Activated CD4-positive, alpha-beta T cell treated with anti-CD3 and anti-CD28 coated beads, Interleukin-2, amount 10 ng/mL, durations not matched to agents 24 days and 14 days (primary cell): ENCODE data around the gene RAD51B. TPM values are rescaled to one million over a fixed set of nuclear protein-coding genes. Genes with fewer than 3 reads are reported as not detected.
"Not testable (repeated sequence)": the region's sequence is repeated elsewhere in the genome, so short reads cannot be mapped to it uniquely, and the experiment has no call there.

ENCODE experiments used
- DNase-seq: peaks from one replicate; pipeline ENCODE4 v3.0.0; 2022
- H3K27ac Mint-ChIP-seq: one replicate; pipeline ENCODE4 v1.8.0; 2022; ENCODE audit warnings: mild to moderate bottlenecking, mixed read lengths
- H3K27me3 Mint-ChIP-seq: one replicate; pipeline ENCODE4 v1.8.0; 2022; ENCODE audit warnings: mixed read lengths
- H3K36me3 Mint-ChIP-seq: one replicate; pipeline ENCODE4 v1.8.0; 2022; ENCODE audit warnings: low read depth, mild to moderate bottlenecking, mixed read lengths
- H3K4me1 Mint-ChIP-seq: one replicate; pipeline ENCODE4 v1.8.0; 2021; ENCODE audit warnings: mixed read lengths
- H3K4me3 Mint-ChIP-seq: one replicate; pipeline ENCODE4 v1.8.0; 2022; ENCODE audit warnings: mild to moderate bottlenecking, moderate library complexity, mixed read lengths
- H3K9me3 Mint-ChIP-seq: one replicate; pipeline ENCODE4 v1.8.0; 2021; ENCODE audit warnings: mixed read lengths
- intact Hi-C: fragments of 100-400 bp; cut with micrococcal nuclease; formaldehyde crosslinking; loops from one replicate; pipeline ENCODE4 v1.15.1; 2023
- total RNA-seq: library from RNA; stranded (reverse); gene quantifications from 2 replicates; pipeline ENCODE4 v1.2.3, GENCODE V29; 2022

The RAD51B gene
- total RNA-seq, 1 donor from 2014 or later, result 29.3 TPM

GRCh38 chr14:68658943-68659931, 839.7 kb downstream of the RAD51B start:
- peaks cover 9% of the 10 kb centered on the region for H3K9me3 Mint-ChIP-seq
- peaks cover 19% of the 10 kb centered on the region for H3K4me1 Mint-ChIP-seq
- intact Hi-C loops, result no loop called here
- H3K27ac Mint-ChIP-seq, result no peak overlapping the region
- H3K27me3 Mint-ChIP-seq, result peaks cover 4% of the 10 kb centered on the region
- H3K4me3 Mint-ChIP-seq, result no peak overlapping the region
- no peak for DNase-seq
- no peaks in the 10 kb centered on the region for H3K36me3 Mint-ChIP-seq

- Mint-ChIP-seq H3K27ac (no peak overlapping the region), H3K4me1 (peaks cover 30% of the 10 kb centered on the region), H3K36me3 (no peaks in the 10 kb centered on the region), H3K9me3 (peaks cover 19% of the 10 kb centered on the region), H3K27me3 (peaks cover 4% of the 10 kb centered on the region), H3K4me3 (no peak overlapping the region)
- intact Hi-C loops, result loop anchor here (10.0 kb wide), 1 partner anchor 376 kb away; no protein-coding TSS in a partner anchor
- DNase-seq, result no peak
Observed at GRCh38 chr14:68660495-68660894, 840.9 kb downstream of the RAD51B start.

- Mint-ChIP-seq H3K4me1 (peaks cover 34% of the 10 kb centered on the region), H3K27ac (peak overlapping the region; percentile 3), H3K36me3 (no peaks in the 10 kb centered on the region), H3K4me3 (no peak overlapping the region), H3K27me3 (peaks cover 4% of the 10 kb centered on the region), H3K9me3 (peaks cover 24% of the 10 kb centered on the region)
- intact Hi-C loops, result loop anchor here (2.0 to 10.0 kb wide), 2 partner anchors 119 to 377 kb away; no protein-coding TSS in a partner anchor
- no peak for DNase-seq
Observed at GRCh38 chr14:68661226-68662225, 841.9 kb downstream of the RAD51B start.

- peaks cover 36% of the 10 kb centered on the region for H3K4me1 Mint-ChIP-seq
- H3K9me3 Mint-ChIP-seq, result peaks cover 28% of the 10 kb centered on the region
- H3K36me3 Mint-ChIP-seq, result peaks cover 3% of the 10 kb centered on the region
- peaks cover 4% of the 10 kb centered on the region for H3K27me3 Mint-ChIP-seq
- intact Hi-C loops, result loop anchor here (2.0 to 10.0 kb wide), 2 partner anchors 118 to 378 kb away; no protein-coding TSS in a partner anchor
- no peak for DNase-seq
- no peak overlapping the region for H3K4me3 Mint-ChIP-seq
- peak overlapping the region; percentile 18 for H3K27ac Mint-ChIP-seq
Observed at GRCh38 chr14:68662392-68662791, 842.8 kb downstream of the RAD51B start.

GRCh38 chr14:68662826-68663225, 843.2 kb downstream of the RAD51B start:
- DNase-seq, H3K36me3 Mint-ChIP-seq, H3K27me3 Mint-ChIP-seq: not testable (repeated sequence)
- Mint-ChIP-seq H3K9me3 (peaks cover 28% of the 10 kb centered on the region), H3K27ac (peak overlapping the region; percentile 59), H3K4me1 (peaks cover 36% of the 10 kb centered on the region), H3K4me3 (peak overlapping the region; percentile 55)
- intact Hi-C loops, result loop anchor here (1.0 to 10.0 kb wide), 6 partner anchors 22 to 415 kb away; partner anchors contain the start of gene ZFP36L1

- Mint-ChIP-seq H3K4me3 (peak overlapping the region; percentile 55), H3K4me1 (peaks cover 36% of the 10 kb centered on the region), H3K9me3 (peaks cover 28% of the 10 kb centered on the region), H3K27me3 (peaks cover 4% of the 10 kb centered on the region), H3K36me3 (peaks cover 4% of the 10 kb centered on the region), H3K27ac (peak overlapping the region; percentile 59)
- intact Hi-C loops, result loop anchor here (1.0 to 10.0 kb wide), 10 partner anchors 22 to 452 kb away; partner anchors contain the start of gene ZFP36L1
- DNase-seq, result peak; percentile 77
Observed at GRCh38 chr14:68663385-68664076, 844.0 kb downstream of the RAD51B start.

- no peak for DNase-seq
- H3K4me3 Mint-ChIP-seq, result peak overlapping the region; percentile 55
- peaks cover 4% of the 10 kb centered on the region for H3K36me3 Mint-ChIP-seq
- peak overlapping the region; percentile 59 for H3K27ac Mint-ChIP-seq
- peaks cover 28% of the 10 kb centered on the region for H3K9me3 Mint-ChIP-seq
- peaks cover 3% of the 10 kb centered on the region for H3K27me3 Mint-ChIP-seq
- intact Hi-C loops, result loop anchor here (1.0 to 10.0 kb wide), 5 partner anchors 31 to 453 kb away; no protein-coding TSS in a partner anchor
- peaks cover 36% of the 10 kb centered on the region for H3K4me1 Mint-ChIP-seq
Observed at GRCh38 chr14:68664225-68664681, 844.7 kb downstream of the RAD51B start.

- peaks cover 3% of the 10 kb centered on the region for H3K27me3 Mint-ChIP-seq
- no peak overlapping the region for H3K27ac Mint-ChIP-seq
- peaks cover 4% of the 10 kb centered on the region for H3K36me3 Mint-ChIP-seq
- H3K9me3 Mint-ChIP-seq, result peaks cover 28% of the 10 kb centered on the region
- H3K4me3 Mint-ChIP-seq, result no peak overlapping the region
- intact Hi-C loops, result loop anchor here (2.0 to 10.0 kb wide), 2 partner anchors 30 to 380 kb away; no protein-coding TSS in a partner anchor
- DNase-seq, result no peak
- H3K4me1 Mint-ChIP-seq, result peaks cover 36% of the 10 kb centered on the region
Observed at GRCh38 chr14:68665131-68665530, 845.6 kb downstream of the RAD51B start.

GRCh38 chr14:68665792-68666204, 846.2 kb downstream of the RAD51B start:
- Mint-ChIP-seq H3K36me3 (peaks cover 4% of the 10 kb centered on the region), H3K4me1 (peaks cover 37% of the 10 kb centered on the region), H3K27ac (no peak overlapping the region), H3K4me3 (no peak overlapping the region), H3K9me3 (peaks cover 28% of the 10 kb centered on the region), H3K27me3 (peaks cover 2% of the 10 kb centered on the region)
- no peak for DNase-seq
- intact Hi-C loops, result loop anchor here (2.0 to 10.0 kb wide), 2 partner anchors 29 to 381 kb away; no protein-coding TSS in a partner anchor

- no peak for DNase-seq
- Mint-ChIP-seq H3K4me1 (peaks cover 35% of the 10 kb centered on the region), H3K27ac (no peak overlapping the region)
Observed at GRCh38 chr14:68666236-68666635, 846.7 kb downstream of the RAD51B start.

GRCh38 chr14:68666899-68667298, 847.3 kb downstream of the RAD51B start:
- intact Hi-C loops, result loop anchor here (10.0 kb wide), 1 partner anchor 382 kb away; no protein-coding TSS in a partner anchor
- Mint-ChIP-seq H3K27ac (no peak overlapping the region), H3K27me3 (no peaks in the 10 kb centered on the region), H3K36me3 (peaks cover 4% of the 10 kb centered on the region), H3K4me1 (peaks cover 35% of the 10 kb centered on the region), H3K4me3 (no peak overlapping the region), H3K9me3 (peaks cover 24% of the 10 kb centered on the region)
- no peak for DNase-seq

More at GRCh38 chr14:68666236-68666635, 846.7 kb downstream of the RAD51B start:
- Mint-ChIP-seq H3K27me3 (no peaks in the 10 kb centered on the region), H3K36me3 (peaks cover 4% of the 10 kb centered on the region), H3K4me3 (no peak overlapping the region), H3K9me3 (peaks cover 28% of the 10 kb centered on the region)
- intact Hi-C loops, result loop anchor here (10.0 kb wide), 1 partner anchor 381 kb away; no protein-coding TSS in a partner anchor

- H3K27me3 Mint-ChIP-seq, result no peaks in the 10 kb centered on the region
Observed at GRCh38 chr14:68667313-68667791, 847.8 kb downstream of the RAD51B start.

More at GRCh38 chr14:68667313-68667791, 847.8 kb downstream of the RAD51B start:
- intact Hi-C loops, result loop anchor here (10.0 kb wide), 1 partner anchor 383 kb away; no protein-coding TSS in a partner anchor
- H3K4me1 Mint-ChIP-seq, result peaks cover 34% of the 10 kb centered on the region
- no peak overlapping the region for H3K27ac Mint-ChIP-seq
- DNase-seq, result no peak
- peaks cover 20% of the 10 kb centered on the region for H3K9me3 Mint-ChIP-seq
- H3K36me3 Mint-ChIP-seq, result peaks cover 4% of the 10 kb centered on the region
- no peak overlapping the region for H3K4me3 Mint-ChIP-seq
